ENCODE results near the gene AGAP2. TPM values are rescaled to one million over a fixed set of nuclear protein-coding genes. Genes with fewer than 3 reads are reported as not detected.

The AGAP2 gene
- 31.5 and 33.4 TPM in 2 replicates for total RNA-seq

DNA sequence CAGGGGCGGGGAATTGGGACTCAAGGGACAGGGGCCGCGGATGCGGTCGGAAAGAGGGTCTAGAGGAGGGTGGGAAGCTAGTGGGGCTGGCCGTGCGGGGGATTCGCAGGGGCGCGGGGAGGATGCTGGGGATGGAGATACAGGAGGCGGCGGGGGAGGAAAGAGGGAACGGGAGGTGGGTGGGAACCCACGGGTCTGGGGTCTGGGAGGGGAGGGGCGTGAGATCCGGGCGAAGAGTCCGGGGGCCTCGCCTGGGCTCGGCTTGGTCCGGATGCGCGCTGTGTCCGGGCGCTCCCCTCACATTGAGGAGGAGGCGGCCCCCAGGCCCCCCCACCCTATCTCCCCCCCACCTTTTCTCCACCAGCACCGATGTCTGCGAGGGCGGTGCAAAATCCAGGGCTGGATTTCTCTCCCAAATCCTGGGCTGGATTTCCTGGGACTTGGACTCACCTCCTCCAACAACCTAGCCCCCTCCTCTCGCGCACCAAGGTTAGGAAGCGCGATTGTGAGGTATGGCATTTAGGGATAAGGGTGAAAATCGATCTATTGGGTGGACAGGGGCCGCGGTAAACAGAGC lies at the start of gene AGAP2:
AGAP2 (minus strand) TSS at position 82 of the 577 bp plus-strand sequence. CDS start 496 bp downstream, outside the sequence.
- H3K9me3 Mint-ChIP-seq: no peaks in the 10 kb centered on the region
- peaks cover 15% of the 10 kb centered on the region for H3K36me3 Mint-ChIP-seq (ENCODE audit: low read depth)
- intact Hi-C loops (cut with micrococcal nuclease): no loop called here
- H3K4me1 Mint-ChIP-seq (ENCODE audit: low read depth): peaks cover 32% of the 10 kb centered on the region
- no peaks in the 10 kb centered on the region for H3K27me3 Mint-ChIP-seq (ENCODE audit: insufficient read depth)
- peak within 1 kb of the TSS; percentile 65 for H3K4me3 Mint-ChIP-seq
- no peak for DNase-seq (ENCODE audit: low spot score)
- H3K27ac Mint-ChIP-seq: peak within 1 kb of the TSS; percentile 70

DNA sequence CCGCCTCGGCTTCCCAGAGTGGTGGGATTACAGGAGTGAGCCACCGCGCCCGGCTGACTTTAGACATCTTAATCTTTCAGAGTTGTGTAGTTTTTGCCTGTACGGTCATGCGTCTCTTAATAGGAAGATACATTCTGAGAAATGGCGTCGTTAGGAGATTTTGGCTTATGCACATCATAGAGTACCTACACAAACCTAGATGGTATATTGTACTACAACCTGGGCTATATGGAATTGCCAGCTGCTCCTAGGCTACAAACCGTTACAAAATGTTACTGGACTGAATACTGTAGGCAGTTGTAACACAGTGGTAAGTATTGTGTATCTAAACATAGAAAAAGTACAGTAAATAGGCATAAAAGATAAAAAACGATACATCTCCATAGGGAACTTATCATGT lies 45.3 kb upstream of the AGAP2 start:
- no peaks in the 10 kb centered on the region for H3K9me3 Mint-ChIP-seq
- H3K36me3 Mint-ChIP-seq (ENCODE audit: low read depth): peaks cover 24% of the 10 kb centered on the region
- H3K4me3 Mint-ChIP-seq: peak overlapping the region; percentile 82
- intact Hi-C loops (cut with micrococcal nuclease): loop anchor here (2.0 kb wide), 1 partner anchor 63 kb away; the partner anchor contains the start of gene CTDSP2
- H3K4me1 Mint-ChIP-seq (ENCODE audit: low read depth): peaks cover 44% of the 10 kb centered on the region
- H3K27ac Mint-ChIP-seq: peak overlapping the region; percentile 61
- DNase-seq (ENCODE audit: low spot score): no peak
- no peaks in the 10 kb centered on the region for H3K27me3 Mint-ChIP-seq (ENCODE audit: insufficient read depth)

- Mint-ChIP-seq H3K27me3 (ENCODE audit: insufficient read depth) (no peaks in the 10 kb centered on the region), H3K27ac (peak overlapping the region; percentile 98), H3K4me3 (peak overlapping the region; percentile 98), H3K36me3 (ENCODE audit: low read depth) (peaks cover 21% of the 10 kb centered on the region), H3K4me1 (ENCODE audit: low read depth) (peaks cover 44% of the 10 kb centered on the region), H3K9me3 (no peaks in the 10 kb centered on the region)
- intact Hi-C loops (cut with micrococcal nuclease): loop anchor here (2.0 kb wide), 1 partner anchor 63 kb away; the partner anchor contains the start of gene CTDSP2
- DNase-seq (ENCODE audit: low spot score): no peak
These were observed 44.9 kb upstream of the AGAP2 start for GRCh38 chr12:57783466-57783801.

GRCh38 chr12:57782608-57783465 lies 44.3 kb upstream of the AGAP2 start, which contains the start of gene TSFM:
TSS of gene TSFM (plus strand) at chr12:57782787. CDS start at chr12:57782802, 15 bp downstream.
- no peaks in the 10 kb centered on the region for H3K27me3 Mint-ChIP-seq (ENCODE audit: insufficient read depth)
- peak within 1 kb of the TSS; percentile 98 for H3K27ac Mint-ChIP-seq
- H3K4me1 Mint-ChIP-seq (ENCODE audit: low read depth): peaks cover 44% of the 10 kb centered on the region
- H3K9me3 Mint-ChIP-seq: no peaks in the 10 kb centered on the region
- peak within 1 kb of the TSS; percentile 98 for H3K4me3 Mint-ChIP-seq
- H3K36me3 Mint-ChIP-seq (ENCODE audit: low read depth): peaks cover 21% of the 10 kb centered on the region
- intact Hi-C loops (cut with micrococcal nuclease): loop anchor here (1.0 to 2.0 kb wide), 5 partner anchors 11 to 122 kb away; partner anchors contain the start of genes CDK4, CTDSP2, EEF1AKMT3 and METTL1
- peak; percentile 93 for DNase-seq (ENCODE audit: low spot score)

DNA sequence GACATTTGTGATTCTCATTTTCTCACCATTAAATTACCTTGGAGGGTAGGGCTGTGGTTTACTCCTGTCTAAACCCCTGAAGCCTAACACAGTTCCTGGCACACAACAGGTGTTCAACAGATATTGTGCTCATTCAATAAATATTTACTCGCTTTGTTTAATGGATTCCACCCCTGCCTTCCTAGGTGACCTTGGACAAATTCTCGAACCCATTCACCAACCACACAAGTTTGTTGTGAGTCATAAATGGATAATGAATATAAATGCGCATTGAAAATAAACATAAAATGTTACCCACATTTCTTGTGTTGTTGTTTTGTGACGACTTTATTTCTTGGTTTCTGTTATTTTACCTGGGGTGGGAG lies 43.7 kb upstream of the AGAP2 start:
- H3K9me3 Mint-ChIP-seq: no peaks in the 10 kb centered on the region
- DNase-seq (ENCODE audit: low spot score): no peak
- intact Hi-C loops (cut with micrococcal nuclease): loop anchor here (1.0 to 2.0 kb wide), 5 partner anchors 10 to 123 kb away; partner anchors contain the start of genes CDK4, CTDSP2, EEF1AKMT3 and METTL1
- H3K4me1 Mint-ChIP-seq (ENCODE audit: low read depth): peaks cover 44% of the 10 kb centered on the region
- peak overlapping the region; percentile 98 for H3K4me3 Mint-ChIP-seq
- peak overlapping the region; percentile 98 for H3K27ac Mint-ChIP-seq
- H3K36me3 Mint-ChIP-seq (ENCODE audit: low read depth): peaks cover 15% of the 10 kb centered on the region
- H3K27me3 Mint-ChIP-seq (ENCODE audit: insufficient read depth): no peaks in the 10 kb centered on the region

- H3K36me3 Mint-ChIP-seq (ENCODE audit: low read depth): peaks cover 13% of the 10 kb centered on the region
- H3K27ac Mint-ChIP-seq: peak overlapping the region; percentile 63
- no peak for DNase-seq (ENCODE audit: low spot score)
- no peaks in the 10 kb centered on the region for H3K27me3 Mint-ChIP-seq (ENCODE audit: insufficient read depth)
- peaks cover 44% of the 10 kb centered on the region for H3K4me1 Mint-ChIP-seq (ENCODE audit: low read depth)
- no peaks in the 10 kb centered on the region for H3K9me3 Mint-ChIP-seq
- intact Hi-C loops (cut with micrococcal nuclease): loop anchor here (1.0 to 2.0 kb wide), 5 partner anchors 10 to 124 kb away; partner anchors contain the start of genes CDK4, CTDSP2, EEF1AKMT3 and METTL1
- no peak overlapping the region for H3K4me3 Mint-ChIP-seq
These were observed 43.3 kb upstream of the AGAP2 start for GRCh38 chr12:57781801-57782200.

DNA sequence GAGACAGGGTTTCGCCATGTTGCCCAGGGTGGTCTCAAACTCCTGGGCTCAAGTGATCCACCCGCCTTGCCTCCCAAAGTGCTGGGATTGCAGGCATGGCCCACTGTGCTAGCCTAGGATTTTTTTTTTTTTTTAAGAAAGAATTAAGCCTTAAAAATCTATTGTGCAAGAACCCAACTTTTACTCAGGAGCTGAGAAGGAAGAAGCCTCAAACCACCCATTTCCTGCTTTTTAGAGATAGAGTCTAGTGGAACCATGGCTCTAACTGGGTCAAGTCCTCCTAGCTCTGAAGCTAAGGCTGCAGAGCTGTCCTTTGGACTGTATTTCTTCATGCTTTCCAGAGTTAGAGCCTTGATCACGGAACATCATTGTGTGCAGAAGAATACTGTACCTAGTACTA lies 42.7 kb upstream of the AGAP2 start:
- H3K9me3 Mint-ChIP-seq: no peaks in the 10 kb centered on the region
- intact Hi-C loops (cut with micrococcal nuclease): no loop called here
- H3K27ac Mint-ChIP-seq: peak overlapping the region; percentile 63
- H3K27me3 Mint-ChIP-seq (ENCODE audit: insufficient read depth): no peaks in the 10 kb centered on the region
- peaks cover 10% of the 10 kb centered on the region for H3K36me3 Mint-ChIP-seq (ENCODE audit: low read depth)
- H3K4me3 Mint-ChIP-seq: no peak overlapping the region
- DNase-seq (ENCODE audit: low spot score): no peak
- H3K4me1 Mint-ChIP-seq (ENCODE audit: low read depth): peaks cover 44% of the 10 kb centered on the region

DNA sequence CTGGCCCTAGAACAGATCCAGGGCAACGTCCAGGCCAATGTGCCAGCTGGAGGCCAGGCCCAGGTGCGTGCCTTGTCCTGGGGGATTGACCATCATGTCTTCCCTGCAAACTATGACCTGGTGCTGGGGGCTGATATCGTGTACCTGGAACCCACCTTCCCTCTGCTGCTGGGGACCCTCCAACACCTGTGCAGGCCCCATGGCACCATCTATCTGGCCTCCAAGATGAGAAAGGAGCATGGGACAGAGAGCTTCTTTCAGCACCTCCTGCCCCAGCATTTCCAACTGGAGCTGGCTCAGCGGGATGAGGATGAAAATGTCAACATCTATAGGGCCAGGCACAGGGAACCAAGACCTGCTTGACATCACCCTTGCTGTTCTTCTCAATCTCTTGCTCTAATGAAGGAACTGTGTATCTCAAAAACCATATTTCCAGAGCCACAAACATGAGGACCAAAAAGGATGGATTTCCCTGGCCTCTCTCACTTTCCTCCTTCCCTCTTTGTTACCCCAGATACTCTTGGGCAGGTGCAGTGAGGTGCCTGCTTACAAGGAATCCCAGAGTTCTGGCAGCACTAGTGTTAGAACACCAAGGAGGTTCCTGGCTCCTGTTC lies 41.8 kb upstream of the AGAP2 start:
- peak overlapping the region; percentile 28 for H3K4me3 Mint-ChIP-seq
- H3K27me3 Mint-ChIP-seq (ENCODE audit: insufficient read depth): no peaks in the 10 kb centered on the region
- H3K27ac Mint-ChIP-seq: no peak overlapping the region
- intact Hi-C loops (cut with micrococcal nuclease): no loop called here
- peaks cover 49% of the 10 kb centered on the region for H3K4me1 Mint-ChIP-seq (ENCODE audit: low read depth)
- H3K9me3 Mint-ChIP-seq: no peaks in the 10 kb centered on the region
- peaks cover 12% of the 10 kb centered on the region for H3K36me3 Mint-ChIP-seq (ENCODE audit: low read depth)
- DNase-seq (ENCODE audit: low spot score): no peak

- Mint-ChIP-seq H3K36me3 (ENCODE audit: low read depth) (peaks cover 12% of the 10 kb centered on the region), H3K27me3 (ENCODE audit: insufficient read depth) (no peaks in the 10 kb centered on the region), H3K9me3 (no peaks in the 10 kb centered on the region), H3K27ac (no peak overlapping the region), H3K4me1 (ENCODE audit: low read depth) (peaks cover 49% of the 10 kb centered on the region), H3K4me3 (no peak overlapping the region)
- no peak for DNase-seq (ENCODE audit: low spot score)
- intact Hi-C loops (cut with micrococcal nuclease): no loop called here
These were observed 41.2 kb upstream of the AGAP2 start for GRCh38 chr12:57779736-57780135.

DNA sequence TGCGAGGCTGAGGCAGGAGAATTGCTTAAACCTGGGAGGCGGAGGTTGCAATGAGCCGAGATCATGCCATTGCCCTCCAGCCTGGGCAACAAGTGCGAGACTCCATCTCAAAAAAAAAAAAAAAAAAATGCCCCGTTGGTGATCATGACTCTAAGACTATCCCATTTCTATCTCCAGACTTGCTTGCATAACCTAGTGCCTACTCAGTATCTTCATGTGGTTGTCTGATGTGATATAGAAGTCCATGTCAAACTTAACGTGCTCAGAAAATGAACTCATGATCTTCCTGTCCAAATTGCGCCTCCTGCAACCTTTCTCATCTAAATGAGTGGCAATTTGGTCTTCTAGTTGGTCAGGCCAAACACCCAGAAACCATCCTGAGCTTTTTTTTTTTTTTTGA lies 39.4 kb upstream of the AGAP2 start:
- Mint-ChIP-seq H3K4me1 (ENCODE audit: low read depth) (peaks cover 46% of the 10 kb centered on the region), H3K27ac (no peak overlapping the region), H3K4me3 (no peak overlapping the region), H3K27me3 (ENCODE audit: insufficient read depth) (no peaks in the 10 kb centered on the region), H3K9me3 (no peaks in the 10 kb centered on the region), H3K36me3 (ENCODE audit: low read depth) (peaks cover 7% of the 10 kb centered on the region)
- intact Hi-C loops (cut with micrococcal nuclease): no loop called here
- no peak for DNase-seq (ENCODE audit: low spot score)

DNA sequence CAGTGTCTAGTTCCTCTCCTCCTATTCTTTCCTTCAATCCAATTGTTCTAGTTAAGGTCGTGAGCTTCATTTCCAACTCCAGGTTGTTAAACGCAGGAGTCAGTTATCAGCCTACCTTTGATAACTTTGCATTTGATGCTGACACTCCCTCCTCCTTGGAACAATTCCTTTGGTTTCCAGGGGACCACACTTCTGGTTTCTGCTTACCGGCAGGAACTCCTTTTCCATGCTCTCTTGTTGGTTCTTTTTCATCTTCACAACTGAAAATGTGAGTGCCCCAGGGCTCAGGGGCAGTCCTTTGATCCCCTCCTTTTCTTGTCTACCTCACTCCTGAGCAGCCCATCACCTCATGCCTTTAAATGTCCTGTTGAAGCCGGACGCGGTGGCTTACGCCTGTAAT lies 38.8 kb upstream of the AGAP2 start:
- peaks cover 5% of the 10 kb centered on the region for H3K36me3 Mint-ChIP-seq (ENCODE audit: low read depth)
- intact Hi-C loops (cut with micrococcal nuclease): no loop called here
- no peak overlapping the region for H3K4me3 Mint-ChIP-seq
- H3K27ac Mint-ChIP-seq: no peak overlapping the region
- no peaks in the 10 kb centered on the region for H3K27me3 Mint-ChIP-seq (ENCODE audit: insufficient read depth)
- peaks cover 43% of the 10 kb centered on the region for H3K4me1 Mint-ChIP-seq (ENCODE audit: low read depth)
- no peak for DNase-seq (ENCODE audit: low spot score)
- H3K9me3 Mint-ChIP-seq: no peaks in the 10 kb centered on the region

DNA sequence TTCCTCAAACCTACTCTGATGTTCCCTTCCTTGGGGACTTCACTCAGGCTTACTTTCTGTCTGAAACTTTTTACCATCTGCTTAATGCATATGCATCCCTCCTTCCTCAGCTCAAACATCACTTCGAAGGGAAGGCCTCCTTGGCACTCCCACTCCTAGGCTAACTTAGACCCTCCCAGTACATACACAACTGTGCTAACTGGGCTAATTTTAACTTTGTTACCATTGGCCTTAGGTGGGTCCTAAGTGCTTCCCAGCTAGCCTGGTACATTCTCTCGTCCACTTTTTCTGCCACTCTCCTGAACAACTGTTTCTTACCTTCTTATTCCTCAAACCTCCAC lies 37.7 kb upstream of the AGAP2 start:
- H3K4me1 Mint-ChIP-seq (ENCODE audit: low read depth): peaks cover 39% of the 10 kb centered on the region
- H3K9me3 Mint-ChIP-seq: no peaks in the 10 kb centered on the region
- H3K27me3 Mint-ChIP-seq (ENCODE audit: insufficient read depth): no peaks in the 10 kb centered on the region
- H3K4me3 Mint-ChIP-seq: no peak overlapping the region
- H3K27ac Mint-ChIP-seq: no peak overlapping the region
- intact Hi-C loops (cut with micrococcal nuclease): no loop called here
- DNase-seq (ENCODE audit: low spot score): no peak
- H3K36me3 Mint-ChIP-seq (ENCODE audit: low read depth): peaks cover 10% of the 10 kb centered on the region

Data from activated T-helper 1 cell treated with anti-CD3 and anti-CD28 coated beads, Interleukin-12 subunit alpha, Interleukin-12 subunit beta, Interleukin-2, Interleukin-4 antibody, amounts not matched to agents 30 ng/mL and 10 ng/mL and 1 ng/mL, durations not matched to agents 14 hours and 24 hours and 36 hours (primary cell).